ENCODE results near the gene SH3RF3. TPM values are rescaled to one million over a fixed set of nuclear protein-coding genes. Genes with fewer than 3 reads are reported as not detected.
A peak's percentile ranks its signal among the peaks of the same experiment; 100 is the strongest.

SH3RF3 gene
- total RNA-seq, 2 donors from 2014 or later, result 1.0 to 1.7 TPM

DNA sequence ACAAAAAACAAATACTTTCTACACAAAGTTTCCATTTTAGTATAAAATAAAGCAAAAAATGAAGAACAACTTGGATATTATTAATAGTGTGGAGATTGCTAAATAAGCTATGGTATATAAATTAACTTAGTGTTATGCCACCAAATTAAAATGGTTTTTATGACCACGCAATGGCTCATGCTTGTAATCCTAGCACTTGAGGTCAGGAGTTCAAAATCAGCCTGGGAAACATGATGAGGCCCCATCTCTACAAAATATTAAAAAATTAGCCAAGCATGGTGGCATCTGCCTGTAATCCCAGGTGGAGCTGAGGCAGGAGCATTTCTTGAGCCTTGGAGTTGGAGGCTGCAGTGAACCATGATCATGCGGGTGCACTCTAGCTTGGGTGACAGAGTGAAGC is 108.8 kb downstream of the SH3RF3 start:
- DNase-seq (ENCODE audit: low spot score in 2 of 2) (no peak), ATAC-seq (no peak)
- Mint-ChIP-seq H3K9me3 (no peaks in the 10 kb centered on the region), H3K36me3 (no peaks in the 10 kb centered on the region), H3K27ac (no peak overlapping the region)

DNA sequence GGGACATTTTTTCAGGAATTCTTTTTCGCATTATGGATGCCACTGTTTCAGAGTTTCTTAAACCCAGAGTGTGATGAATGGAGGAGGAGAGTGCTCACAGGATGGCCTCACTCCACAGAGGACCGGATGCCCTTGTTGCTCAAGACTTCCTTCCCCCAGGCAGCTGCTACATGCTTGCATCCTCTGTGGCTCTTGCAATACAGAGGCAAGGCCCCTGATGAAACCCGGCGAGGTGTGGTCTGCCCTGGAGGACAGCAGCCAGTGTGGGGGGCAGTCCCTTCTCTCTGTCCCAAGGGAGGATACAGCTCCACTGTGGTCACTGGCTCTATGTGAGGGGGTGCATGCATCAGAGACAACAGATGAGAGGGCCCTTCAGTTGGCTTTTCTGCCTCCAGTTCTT is 109.6 kb downstream of the SH3RF3 start:
- Mint-ChIP-seq H3K36me3 (no peaks in the 10 kb centered on the region), H3K27ac (peak overlapping the region; percentile 1 to 57), H3K9me3 (no peaks in the 10 kb centered on the region)
- no peak for DNase-seq (ENCODE audit: low spot score in 2 of 2)
- ATAC-seq, result peak; percentile 61 to 91

DNA sequence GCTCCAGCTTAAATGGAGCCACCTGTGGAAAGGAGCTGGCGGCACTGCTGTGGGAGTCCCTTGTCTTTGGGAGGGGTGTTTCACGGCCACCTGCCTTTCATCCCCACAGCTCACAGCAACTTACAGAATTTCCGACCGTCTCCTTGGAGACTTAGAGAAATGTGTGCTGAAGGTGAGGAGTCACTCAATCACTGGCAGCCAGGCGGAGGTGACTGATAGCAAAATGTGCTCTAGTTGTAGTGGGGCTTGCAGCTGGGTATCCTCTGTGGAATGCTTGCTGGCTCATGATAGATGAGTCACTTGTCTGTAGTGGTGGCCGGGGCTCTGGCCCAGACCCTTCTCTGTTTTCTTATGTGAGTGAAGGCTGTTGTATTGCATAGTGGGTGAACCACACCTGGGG is 110.7 kb downstream of the SH3RF3 start:
- Mint-ChIP-seq H3K36me3 (no peaks in the 10 kb centered on the region), H3K9me3 (no peaks in the 10 kb centered on the region), H3K27ac (no peak overlapping the region)
- DNase-seq (ENCODE audit: low spot score in 2 of 2) (no peak), ATAC-seq (no peak)

- no peaks in the 10 kb centered on the region for H3K36me3 Mint-ChIP-seq
- H3K9me3 Mint-ChIP-seq, result no peaks in the 10 kb centered on the region
- H3K27ac Mint-ChIP-seq, result peak overlapping the region in 1 of 2 donors; percentile 48
- DNase-seq (ENCODE audit: low spot score in 2 of 2) (no peak), ATAC-seq (no peak)
Observed at GRCh38 chr2:109242210-109242653, 113.2 kb downstream of the SH3RF3 start.

DNA sequence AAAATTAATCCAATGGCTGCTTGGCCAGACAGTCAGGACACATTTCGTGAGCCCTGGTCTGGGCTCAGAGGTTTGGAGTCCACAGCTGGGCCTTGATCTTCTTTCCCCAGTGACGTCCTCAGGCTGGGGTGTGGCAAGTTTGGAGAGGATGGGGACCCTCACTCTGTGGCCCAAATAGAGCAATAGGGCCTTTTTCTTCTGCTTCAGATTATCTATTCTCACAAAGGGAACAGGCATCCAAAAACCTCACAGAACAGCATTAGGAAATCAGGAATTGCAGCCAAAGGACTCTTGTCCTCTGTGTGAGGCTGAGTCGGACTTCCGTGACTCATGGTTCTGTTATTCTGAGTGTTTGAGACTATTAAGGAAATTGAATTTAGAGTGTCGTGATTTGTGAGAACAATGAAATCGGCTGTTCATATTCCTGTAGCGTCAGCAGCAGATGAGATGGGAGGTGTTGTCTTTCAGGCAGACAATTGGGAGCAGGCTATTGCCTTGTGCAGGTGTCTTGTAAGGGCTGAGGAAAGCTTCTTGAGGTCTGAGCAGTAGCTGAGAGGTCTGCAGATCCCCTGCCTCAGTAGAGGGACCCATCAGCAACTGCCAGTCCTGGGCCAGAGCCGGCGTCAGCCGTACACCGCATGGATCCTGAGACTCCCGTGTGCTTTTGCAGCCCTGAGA is 113.8 kb downstream of the SH3RF3 start:
- ATAC-seq (no peak), DNase-seq (ENCODE audit: low spot score in 2 of 2) (no peak)
- no peaks in the 10 kb centered on the region for H3K9me3 Mint-ChIP-seq
- H3K27ac Mint-ChIP-seq, result peak overlapping the region in 1 of 2 donors; percentile 29
- no peaks in the 10 kb centered on the region for H3K36me3 Mint-ChIP-seq

DNA sequence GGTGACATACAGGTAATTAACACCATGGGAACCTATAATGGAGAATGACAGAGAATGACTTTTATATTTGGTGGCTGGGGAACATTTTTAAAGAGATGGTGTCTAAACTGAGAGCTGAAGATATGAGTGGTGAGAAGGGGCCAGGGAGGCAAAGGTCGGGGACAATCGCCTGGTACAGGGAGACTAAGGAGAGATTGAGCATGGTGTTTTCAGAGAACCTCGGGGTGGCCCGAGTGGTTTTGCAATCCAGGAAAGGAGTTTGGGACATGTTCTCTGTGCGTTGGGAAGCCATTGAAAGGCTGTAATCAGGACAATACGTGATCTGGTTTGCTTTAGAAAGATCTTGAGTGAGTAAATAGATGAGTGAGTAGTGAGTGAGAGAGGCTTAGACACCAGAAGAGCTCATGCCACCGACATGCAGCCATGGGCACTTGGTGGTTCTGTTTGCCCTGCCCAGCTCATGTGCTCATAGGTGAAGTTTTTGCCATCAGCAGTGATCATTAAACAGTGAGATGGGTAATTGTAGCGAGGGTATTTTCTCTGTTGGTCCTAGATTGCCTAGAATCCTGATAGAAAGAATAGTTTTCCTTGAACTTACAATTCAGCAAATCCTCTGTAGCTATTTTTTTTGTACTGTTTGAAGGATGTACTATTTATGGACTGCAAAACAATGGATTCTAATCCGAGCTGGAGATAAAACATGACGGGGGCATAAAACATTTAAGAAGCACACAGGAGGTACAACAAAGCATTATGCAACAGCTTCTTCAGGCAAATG is 114.7 kb downstream of the SH3RF3 start:
- DNase-seq (ENCODE audit: low spot score in 2 of 2), result no peak
- no peak for ATAC-seq
- Mint-ChIP-seq H3K9me3 (no peaks in the 10 kb centered on the region), H3K27ac (no peak overlapping the region), H3K36me3 (no peaks in the 10 kb centered on the region)

DNA sequence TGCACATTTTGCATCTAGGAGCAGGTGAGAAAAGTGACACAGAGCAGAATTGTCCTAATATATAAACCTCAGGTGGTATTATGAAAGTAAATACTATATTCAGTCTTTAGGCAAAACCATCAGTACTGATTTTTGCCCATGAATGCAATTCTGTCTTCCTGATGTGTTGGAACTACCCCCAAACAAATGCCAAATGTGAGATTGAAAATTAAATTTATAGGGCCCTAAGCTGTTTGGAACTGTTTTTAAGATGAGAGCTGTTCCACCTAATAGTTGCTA is 115.2 kb downstream of the SH3RF3 start:
- H3K36me3 Mint-ChIP-seq, result no peaks in the 10 kb centered on the region

GRCh38 chr2:109244750-109245382 is 115.9 kb downstream of the SH3RF3 start:
- no peak overlapping the region for H3K27ac Mint-ChIP-seq
- ATAC-seq, result no peak
- H3K36me3 Mint-ChIP-seq, result no peaks in the 10 kb centered on the region
- no peaks in the 10 kb centered on the region for H3K9me3 Mint-ChIP-seq
- no peak for DNase-seq (ENCODE audit: low spot score in 2 of 2)

More for the DNA sequence above, 115.2 kb downstream of the SH3RF3 start:
- Mint-ChIP-seq H3K9me3 (no peaks in the 10 kb centered on the region), H3K27ac (no peak overlapping the region)
- DNase-seq (ENCODE audit: low spot score in 2 of 2) (no peak), ATAC-seq (no peak)

DNA sequence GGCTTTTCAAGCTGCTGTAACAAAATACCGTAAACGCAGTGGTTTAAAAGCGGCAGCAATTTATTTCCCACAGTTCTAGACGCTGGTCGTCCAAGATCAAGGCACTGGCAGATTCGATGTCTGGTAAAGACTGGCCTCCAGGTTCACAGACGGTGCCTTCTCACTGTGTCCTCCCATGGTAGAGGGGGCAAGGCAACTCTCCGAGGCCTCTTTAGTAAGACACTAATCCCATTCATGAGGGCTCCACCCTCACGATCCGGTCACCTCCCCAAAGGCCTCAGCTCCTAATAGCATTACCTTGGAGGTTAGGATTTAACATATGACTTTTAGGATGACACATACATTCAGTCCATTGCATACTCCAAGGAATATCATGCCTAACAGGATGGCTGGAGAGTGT is 117.2 kb downstream of the SH3RF3 start:
- ATAC-seq, result no peak
- Mint-ChIP-seq H3K36me3 (no peaks in the 10 kb centered on the region), H3K27ac (no peak overlapping the region), H3K9me3 (no peaks in the 10 kb centered on the region)
- DNase-seq (ENCODE audit: low spot score in 2 of 2), result no peak

DNA sequence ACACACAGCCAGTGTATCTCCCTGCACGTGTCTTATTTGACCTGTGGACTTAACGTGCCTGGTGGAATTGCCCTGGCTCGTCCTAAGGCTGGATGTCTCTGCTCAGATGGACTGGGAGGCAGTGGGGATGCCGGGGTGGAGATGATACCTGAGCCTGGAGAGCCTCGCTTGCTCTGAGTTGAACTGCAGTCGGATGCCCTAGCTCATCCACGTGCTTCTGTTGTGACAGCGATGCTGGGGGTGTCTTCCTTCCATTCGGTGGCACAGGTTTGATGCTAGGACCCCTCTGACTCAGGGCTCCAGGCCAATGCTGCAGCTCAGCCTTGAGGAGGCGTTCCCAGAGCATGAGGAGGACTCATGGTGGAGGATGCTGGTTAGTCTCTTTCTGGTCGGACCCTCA is 117.6 kb downstream of the SH3RF3 start:
- ATAC-seq, result no peak
- Mint-ChIP-seq H3K36me3 (no peaks in the 10 kb centered on the region), H3K27ac (no peak overlapping the region), H3K9me3 (no peaks in the 10 kb centered on the region)
- DNase-seq (ENCODE audit: low spot score in 2 of 2), result no peak

GRCh38 chr2:109247340-109247739 is 118.3 kb downstream of the SH3RF3 start:
- Mint-ChIP-seq H3K9me3 (no peaks in the 10 kb centered on the region), H3K27ac (peak overlapping the region in 1 of 2 donors; percentile 51)
- no peak for DNase-seq (ENCODE audit: low spot score in 2 of 2)

DNA sequence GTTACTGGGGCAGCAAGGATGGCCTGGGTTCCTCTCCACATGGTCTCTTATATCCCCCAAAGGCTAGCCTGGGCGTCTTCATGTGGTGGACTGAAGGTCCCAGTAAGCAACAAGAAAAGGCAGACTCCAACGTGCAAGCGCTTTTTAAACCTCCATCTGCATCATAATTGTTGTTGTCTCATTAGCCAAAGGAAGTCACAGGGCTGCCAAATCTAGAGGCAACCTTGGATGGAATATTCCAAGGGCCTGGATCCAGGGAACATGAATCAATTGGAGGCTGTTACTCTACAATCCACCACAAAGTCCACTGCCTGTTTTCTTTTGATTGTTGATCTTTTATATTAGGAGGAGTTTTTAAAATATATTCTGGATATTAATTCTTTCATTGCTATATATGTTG is 118.8 kb downstream of the SH3RF3 start:
- no peak for ATAC-seq
- Mint-ChIP-seq H3K9me3 (no peaks in the 10 kb centered on the region), H3K36me3 (no peaks in the 10 kb centered on the region), H3K27ac (peak overlapping the region in 1 of 2 donors; percentile 51)
- DNase-seq (ENCODE audit: low spot score in 2 of 2), result no peak

More at GRCh38 chr2:109247340-109247739, 118.3 kb downstream of the SH3RF3 start:
- no peaks in the 10 kb centered on the region for H3K36me3 Mint-ChIP-seq
- ATAC-seq, result no peak

- no peaks in the 10 kb centered on the region for H3K9me3 Mint-ChIP-seq
- no peak overlapping the region for H3K27ac Mint-ChIP-seq
- H3K36me3 Mint-ChIP-seq, result no peaks in the 10 kb centered on the region
- DNase-seq (ENCODE audit: low spot score in 2 of 2) (no peak), ATAC-seq (no peak)
Observed at GRCh38 chr2:109248590-109248989, 119.6 kb downstream of the SH3RF3 start.

DNA sequence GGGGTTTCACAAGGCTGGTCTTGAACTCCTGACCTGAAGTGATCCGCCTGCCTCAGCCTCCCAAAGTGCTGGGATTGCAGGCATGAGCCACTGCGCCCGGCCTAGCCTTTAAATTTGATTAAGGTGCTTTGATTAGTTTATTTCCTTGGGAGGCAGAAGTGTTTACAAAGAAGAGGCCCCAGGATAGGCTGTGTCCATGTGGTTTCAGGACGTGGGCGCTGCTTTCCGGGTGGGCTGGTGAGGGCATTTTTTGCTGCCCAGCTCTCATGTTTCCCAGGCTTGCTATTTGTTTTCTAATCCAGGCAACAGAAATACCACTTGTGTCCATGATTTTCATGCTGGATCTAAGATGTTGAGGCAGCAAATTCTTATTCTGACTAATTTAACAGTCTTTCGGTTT is 124.2 kb downstream of the SH3RF3 start:
- Mint-ChIP-seq H3K9me3 (no peaks in the 10 kb centered on the region), H3K27ac (no peak overlapping the region), H3K36me3 (no peaks in the 10 kb centered on the region)
- ATAC-seq, result no peak
- DNase-seq (ENCODE audit: low spot score in 2 of 2), result no peak

DNA sequence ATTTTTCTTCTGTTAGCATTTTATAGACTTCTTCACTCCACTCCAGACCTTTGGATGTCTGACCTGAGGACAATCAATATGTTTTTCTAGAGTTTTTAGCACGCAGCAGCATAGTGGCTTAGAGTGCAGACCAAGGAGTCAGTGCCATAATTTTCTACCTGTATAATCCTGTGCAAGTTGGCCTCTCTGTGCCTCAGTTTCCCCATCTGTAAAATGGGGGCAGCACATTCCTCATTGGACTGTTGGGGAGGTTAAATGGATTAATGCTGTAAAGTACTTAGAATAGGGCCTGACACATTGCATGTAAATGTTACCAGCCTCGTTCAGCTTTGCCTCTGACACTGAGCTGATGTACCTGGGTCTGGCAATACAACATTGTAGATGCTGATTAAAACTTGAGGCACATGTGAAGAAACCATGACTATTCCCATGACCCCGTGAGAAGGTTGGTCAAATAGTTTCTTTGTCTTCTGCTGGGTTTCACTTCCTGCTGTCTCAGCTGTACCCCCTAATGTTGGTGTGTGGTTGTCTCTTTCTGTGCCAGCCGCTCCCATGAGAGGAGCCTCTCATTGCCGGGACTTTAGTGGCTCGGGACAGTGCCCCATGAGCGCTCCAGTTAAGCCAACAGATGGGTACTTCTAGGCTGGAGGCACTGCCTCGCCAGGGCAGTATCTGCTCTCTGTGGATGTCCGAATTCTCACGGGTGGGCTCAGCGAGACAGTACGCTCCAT is 125.3 kb downstream of the SH3RF3 start:
- Mint-ChIP-seq H3K27ac (no peak overlapping the region), H3K36me3 (no peaks in the 10 kb centered on the region), H3K9me3 (no peaks in the 10 kb centered on the region)
- ATAC-seq, result no peak
- no peak for DNase-seq (ENCODE audit: low spot score in 2 of 2)

- ATAC-seq (no peak), DNase-seq (ENCODE audit: low spot score in 2 of 2) (no peak)
- no peak overlapping the region for H3K27ac Mint-ChIP-seq
- H3K9me3 Mint-ChIP-seq, result no peaks in the 10 kb centered on the region
- H3K36me3 Mint-ChIP-seq, result no peaks in the 10 kb centered on the region
Observed at GRCh38 chr2:109255654-109256053, 126.6 kb downstream of the SH3RF3 start.

DNA sequence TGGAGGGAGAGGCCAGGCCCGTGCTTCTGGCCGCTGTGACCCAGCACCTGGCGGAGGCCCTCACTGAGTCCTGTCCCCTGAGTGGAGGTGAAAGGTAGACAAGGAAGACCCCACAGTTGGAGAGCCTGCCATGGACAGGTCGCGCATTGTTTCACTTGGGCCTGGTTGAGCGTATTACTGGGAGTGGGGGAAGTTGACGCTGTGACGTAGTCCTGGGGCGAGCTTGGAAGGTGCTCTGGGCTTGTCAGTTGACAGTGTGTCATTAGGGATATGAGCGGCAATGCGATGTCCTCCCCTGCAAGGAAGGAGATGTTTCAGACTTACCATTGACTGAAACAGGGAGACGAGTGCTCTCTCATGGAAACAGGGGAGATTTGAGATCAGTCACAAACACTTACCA is 127.1 kb downstream of the SH3RF3 start:
- no peak for ATAC-seq
- no peak for DNase-seq (ENCODE audit: low spot score in 2 of 2)
- no peaks in the 10 kb centered on the region for H3K9me3 Mint-ChIP-seq
- H3K36me3 Mint-ChIP-seq, result no peaks in the 10 kb centered on the region
- no peak overlapping the region for H3K27ac Mint-ChIP-seq
